NAMALWA (cell line): ENCODE results near the gene XRCC3.
"Not testable (repeated sequence)": the region's sequence is repeated elsewhere in the genome, so short reads cannot be mapped to it uniquely, and the experiment has no call there.

Experiments
- DNase-seq: peaks from one replicate; pipeline ENCODE4 v3.0.0-alpha.2; 2015; ENCODE audit warnings: low spot score

Gene XRCC3

GRCh38 chr14:103667671-103668070, 47.6 kb downstream of the XRCC3 start:
- no peak for DNase-seq

GRCh38 chr14:103663506-103663905, 51.7 kb downstream of the XRCC3 start:
- no peak for DNase-seq

DNA sequence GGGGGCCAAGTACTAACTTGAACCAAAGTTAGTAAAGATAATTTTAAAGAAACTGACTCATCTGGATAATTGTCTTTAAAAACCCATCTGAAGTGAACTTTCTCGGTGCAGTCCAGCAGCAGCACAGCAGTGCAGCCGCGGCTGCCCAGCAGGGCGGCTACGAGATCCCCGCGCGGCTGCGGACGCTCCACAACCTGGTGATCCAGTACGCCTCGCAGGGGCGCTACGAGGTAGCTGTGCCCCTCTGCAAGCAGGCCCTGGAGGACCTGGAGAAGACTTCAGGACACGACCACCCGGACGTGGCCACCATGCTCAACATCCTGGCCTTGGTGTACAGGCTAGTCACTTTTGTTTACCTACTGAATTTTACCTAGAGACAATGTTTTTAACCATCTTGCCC, 52.7 kb downstream of the XRCC3 start:
- DNase-seq: no peak

- no peak for DNase-seq
Observed at GRCh38 chr14:103662029-103662428, 53.2 kb downstream of the XRCC3 start.

DNA sequence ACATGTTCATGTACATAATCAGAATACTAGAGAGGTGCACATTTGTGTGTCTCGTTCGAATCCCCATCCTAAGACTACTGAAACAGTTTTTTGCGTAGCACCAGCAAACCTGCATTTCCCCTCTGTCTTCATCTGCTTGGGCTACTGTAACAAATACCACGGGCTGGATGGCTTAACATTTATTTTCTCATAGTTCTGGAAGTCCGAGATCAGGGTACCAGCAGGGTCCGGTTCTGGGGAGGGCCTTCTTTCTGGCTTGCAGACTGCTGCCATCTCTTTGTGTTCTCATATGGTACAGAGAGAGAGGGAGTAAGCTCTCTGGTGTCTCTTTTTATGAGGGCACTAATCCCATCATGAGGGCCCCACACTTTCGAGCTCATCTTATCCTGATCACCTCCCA, 55.6 kb downstream of the XRCC3 start:
- DNase-seq: no peak

- no peak for DNase-seq
Observed at GRCh38 chr14:103657471-103657870, 57.8 kb downstream of the XRCC3 start.

DNA sequence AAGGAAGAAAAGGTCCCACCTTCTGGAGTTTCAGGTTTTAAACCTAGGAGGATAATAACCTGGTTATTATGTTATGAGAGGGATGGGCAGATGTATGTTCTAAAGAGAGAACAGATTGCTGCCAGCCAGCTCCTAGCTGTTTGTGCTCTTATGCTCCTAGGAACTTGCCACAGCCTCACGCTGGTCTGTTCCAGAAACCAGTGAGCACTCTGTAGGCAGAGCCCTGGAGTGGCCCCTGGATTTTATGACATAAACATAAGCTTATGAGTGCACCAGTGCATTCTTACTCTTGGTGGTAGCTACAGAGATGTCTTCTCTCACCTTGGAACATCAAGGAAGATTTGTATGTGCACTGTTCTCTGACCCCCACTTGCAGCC, 58.5 kb downstream of the XRCC3 start:
- DNase-seq: no peak

GRCh38 chr14:103656031-103656755, 59.1 kb downstream of the XRCC3 start:
- DNase-seq: no peak

DNA sequence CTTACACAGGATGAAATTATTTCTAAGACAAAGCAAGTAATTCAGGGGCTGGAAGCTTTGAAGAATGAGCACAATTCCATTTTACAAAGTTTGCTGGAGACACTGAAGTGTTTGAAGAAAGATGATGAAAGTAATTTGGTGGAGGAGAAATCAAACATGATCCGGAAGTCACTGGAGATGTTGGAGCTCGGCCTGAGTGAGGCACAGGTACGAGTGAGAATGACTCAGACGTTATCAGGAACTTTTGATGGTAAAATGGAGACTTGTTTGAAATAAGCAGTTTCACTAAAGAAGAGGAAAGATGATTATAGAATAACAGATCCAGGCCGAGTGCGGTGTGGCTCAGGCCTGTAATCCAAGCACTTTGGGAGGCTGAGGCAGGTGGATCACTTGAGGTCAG, 60.6 kb downstream of the XRCC3 start:
- no peak for DNase-seq

DNA sequence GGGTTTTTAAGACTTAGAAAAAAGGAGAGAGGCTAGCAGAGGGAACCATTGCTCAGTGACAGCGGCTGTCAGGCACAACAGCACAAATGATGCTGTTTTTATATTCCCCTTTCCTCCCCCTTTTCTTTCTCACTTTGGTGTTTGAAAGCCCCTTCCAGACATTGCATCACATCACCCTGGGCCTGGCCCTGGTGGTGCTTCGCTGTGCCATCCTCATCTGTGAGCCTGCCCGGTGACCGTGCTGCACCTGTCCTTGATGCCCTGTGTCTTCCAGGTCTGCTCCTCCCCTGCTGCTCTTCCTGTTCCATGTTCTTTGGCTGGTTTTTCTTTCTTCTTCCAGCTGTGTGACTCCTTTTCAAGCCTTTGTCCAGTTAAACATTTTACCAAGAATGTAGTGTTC, 61.4 kb downstream of the XRCC3 start:
- DNase-seq: no peak

GRCh38 chr14:103653336-103653735, 61.9 kb downstream of the XRCC3 start:
- not testable (repeated sequence) for DNase-seq

DNA sequence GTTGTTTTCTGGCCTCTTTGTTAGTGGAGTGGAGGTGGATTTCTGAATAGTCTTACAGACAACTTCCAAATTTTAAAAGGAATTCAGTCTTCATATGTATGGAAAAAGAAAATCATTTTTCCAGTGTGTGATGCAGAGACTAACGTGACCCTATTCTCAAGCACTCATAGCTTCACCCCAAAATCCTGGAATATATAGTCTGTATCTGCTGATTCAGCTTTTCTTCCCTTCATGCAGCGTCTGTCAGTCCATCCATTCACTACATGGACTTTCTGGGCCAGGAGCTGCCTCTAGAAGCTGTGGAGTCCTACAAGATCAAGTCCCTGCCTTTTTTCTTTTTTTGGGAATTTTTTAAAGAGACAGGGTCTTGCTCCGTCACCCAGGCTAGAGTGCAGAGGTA, 62.4 kb downstream of the XRCC3 start:
- no peak for DNase-seq

DNA sequence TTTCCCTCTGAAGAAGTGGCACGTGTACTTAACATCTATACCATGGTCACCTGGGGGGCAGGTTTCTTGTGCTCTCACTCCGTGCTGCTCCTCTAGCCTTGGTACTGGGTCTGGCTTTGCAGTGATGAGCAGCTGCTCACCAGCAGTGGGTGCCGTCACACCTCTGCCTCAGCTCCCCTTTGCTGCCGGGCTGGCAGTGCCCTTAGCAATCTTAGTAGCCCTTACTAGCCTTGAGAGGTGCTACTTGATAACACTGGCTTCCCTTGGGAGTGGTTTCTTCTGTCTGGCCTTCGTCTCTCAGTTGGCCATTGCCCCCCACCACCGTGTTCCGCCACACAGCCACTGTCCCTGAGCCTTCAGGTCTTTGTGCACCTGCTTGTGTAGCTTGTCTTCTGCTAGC, 63.7 kb downstream of the XRCC3 start:
- no peak for DNase-seq

DNA sequence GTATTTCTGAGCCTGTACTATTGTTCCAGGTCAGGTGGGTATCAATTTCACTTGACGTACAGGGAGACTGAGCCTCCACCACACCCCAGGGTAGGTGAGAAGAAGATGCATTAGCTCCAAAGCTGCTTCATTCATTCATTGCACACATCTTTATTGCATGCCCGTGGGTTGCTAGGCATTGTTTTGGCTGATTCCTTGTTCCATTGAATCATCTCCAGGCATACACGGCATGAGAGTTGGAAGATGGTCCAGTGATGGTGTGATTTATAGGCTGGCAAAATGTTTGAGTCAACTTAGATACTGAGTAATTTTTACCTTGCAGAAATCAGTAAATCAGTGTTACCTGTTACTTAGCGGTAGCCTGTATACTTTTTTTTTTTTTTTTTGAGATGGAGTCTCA, 65.0 kb downstream of the XRCC3 start:
- no peak for DNase-seq

GRCh38 chr14:103649001-103649400, 66.2 kb downstream of the XRCC3 start:
- DNase-seq: no peak
